ENCODE results near the gene ANXA9. TPM values are rescaled to one million over a fixed set of nuclear protein-coding genes. Genes with fewer than 3 reads are reported as not detected.

ANXA9 gene, protein sequence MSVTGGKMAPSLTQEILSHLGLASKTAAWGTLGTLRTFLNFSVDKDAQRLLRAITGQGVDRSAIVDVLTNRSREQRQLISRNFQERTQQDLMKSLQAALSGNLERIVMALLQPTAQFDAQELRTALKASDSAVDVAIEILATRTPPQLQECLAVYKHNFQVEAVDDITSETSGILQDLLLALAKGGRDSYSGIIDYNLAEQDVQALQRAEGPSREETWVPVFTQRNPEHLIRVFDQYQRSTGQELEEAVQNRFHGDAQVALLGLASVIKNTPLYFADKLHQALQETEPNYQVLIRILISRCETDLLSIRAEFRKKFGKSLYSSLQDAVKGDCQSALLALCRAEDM
- total RNA-seq = not detected
- long read RNA-seq, partial matches to known transcripts = 0 of 1 reads
- long read RNA-seq, other reads (novel, unspliced or antisense) = 1 of 1 reads

DNA sequence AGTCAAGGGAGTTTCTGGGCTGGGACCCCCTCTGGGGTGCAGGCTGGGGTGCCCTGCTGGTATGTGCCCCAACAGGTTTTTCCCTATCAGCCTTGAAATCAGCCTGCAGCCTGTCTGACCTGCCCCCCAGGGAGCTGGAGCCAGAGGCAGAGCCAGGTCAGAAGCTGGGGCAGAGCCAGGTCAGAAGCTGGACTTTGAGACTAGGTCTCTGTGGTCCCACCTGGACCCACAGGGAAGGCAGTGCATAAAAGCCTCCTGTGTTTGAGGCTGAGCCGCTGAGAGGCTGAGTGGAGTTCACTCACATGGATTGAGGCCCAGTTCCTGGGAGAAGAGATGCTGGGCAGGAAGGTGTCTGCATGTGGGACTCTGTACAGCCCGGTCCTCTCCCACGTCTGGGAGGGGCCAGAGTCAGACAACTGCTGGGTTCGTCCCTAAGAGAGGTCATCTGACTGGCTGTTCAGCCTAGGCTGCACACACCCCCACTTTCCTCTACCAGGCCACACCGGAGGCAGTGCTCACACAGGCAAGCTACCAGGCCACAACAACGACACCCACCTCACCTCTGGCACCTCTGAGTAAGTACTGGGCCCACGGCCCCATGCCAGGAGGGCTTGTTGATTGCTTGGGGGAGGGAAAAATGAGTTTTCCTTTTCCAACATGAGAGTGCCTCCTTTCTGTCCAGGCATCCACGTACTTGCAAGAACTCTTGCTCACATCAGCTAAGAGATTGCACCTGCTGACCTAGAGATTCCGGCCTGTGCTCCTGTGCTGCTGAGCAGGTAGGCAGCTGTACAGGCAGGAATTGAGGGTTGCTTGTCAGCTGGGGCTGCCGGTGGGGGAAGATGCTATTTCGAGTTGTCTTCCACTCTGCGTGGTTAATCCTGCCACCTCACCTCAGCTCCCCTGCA lies at the start of gene ANXA9:
Gene ANXA9 (plus strand): TSS at position 488 of the 908 bp plus-strand sequence. CDS start 814 bp downstream, outside the sequence.
- ATAC-seq (no peak), DNase-seq (ENCODE audit: missing footprints) (no peak)
- intact Hi-C loops (cut with DNase I) = no loop called here

DNA sequence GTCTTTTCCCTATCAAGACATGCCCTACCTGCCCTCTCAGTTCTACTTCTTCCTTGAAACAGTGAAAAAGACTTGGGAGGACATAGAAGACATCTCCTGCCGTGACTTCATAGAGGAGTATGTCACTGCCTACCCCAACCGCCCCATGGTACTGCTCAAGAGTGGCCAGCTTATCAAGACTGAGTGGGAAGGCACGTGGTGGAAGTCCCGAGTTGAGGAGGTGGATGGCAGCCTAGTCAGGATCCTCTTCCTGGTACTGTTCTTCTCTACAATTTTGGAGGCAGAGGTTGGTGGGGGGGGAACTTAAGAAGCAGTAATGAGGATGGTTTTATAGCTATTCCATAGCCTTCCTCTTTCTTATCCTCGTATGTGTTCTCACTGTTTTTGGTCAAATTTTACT lies 37.2 kb upstream of the ANXA9 start:
- intact Hi-C loops (cut with DNase I) = no loop called here
- DNase-seq (ENCODE audit: missing footprints) (no peak), ATAC-seq (no peak)

DNA sequence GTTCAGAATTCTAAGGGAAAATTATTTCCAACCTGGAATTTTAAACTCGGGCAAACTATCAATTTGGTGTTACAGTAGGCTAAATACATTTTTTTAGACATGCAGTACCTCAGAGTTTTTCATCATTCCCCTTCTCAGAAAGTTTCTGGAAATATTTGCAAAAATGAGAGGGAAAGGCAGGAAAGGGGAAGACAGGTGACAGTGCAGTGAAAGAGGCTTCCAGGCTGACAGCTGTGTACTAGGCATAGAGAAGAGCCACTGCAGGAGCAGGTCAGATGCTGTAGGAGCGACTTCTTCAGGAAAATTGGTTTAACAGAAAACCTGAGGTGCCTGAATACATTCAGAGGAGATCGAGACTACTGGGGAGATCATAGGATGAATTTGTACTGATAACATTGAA lies 27.4 kb upstream of the ANXA9 start:
- ATAC-seq = no peak
- no peak for DNase-seq (ENCODE audit: missing footprints)
- intact Hi-C loops (cut with DNase I) = no loop called here

DNA sequence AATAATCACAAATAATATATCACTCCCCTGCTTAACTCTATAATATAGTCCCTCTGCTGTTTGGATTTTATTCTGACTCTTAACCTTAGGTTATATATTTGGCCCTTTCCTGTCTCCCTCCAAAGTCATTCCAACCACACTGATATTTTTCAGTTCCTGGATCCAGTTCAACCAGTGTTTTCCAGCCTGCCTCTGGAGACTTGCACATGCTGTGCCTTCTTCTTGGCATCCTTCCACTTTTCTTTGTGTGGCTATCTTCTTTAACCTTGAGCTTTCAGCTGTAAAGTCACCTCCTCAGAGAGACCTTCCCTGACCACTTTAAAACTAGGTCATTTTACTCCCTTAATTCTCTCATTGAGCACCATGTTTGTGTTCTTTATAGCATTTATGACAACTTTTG lies 26.8 kb upstream of the ANXA9 start:
- intact Hi-C loops (cut with DNase I) = no loop called here
- ATAC-seq = no peak

DNA sequence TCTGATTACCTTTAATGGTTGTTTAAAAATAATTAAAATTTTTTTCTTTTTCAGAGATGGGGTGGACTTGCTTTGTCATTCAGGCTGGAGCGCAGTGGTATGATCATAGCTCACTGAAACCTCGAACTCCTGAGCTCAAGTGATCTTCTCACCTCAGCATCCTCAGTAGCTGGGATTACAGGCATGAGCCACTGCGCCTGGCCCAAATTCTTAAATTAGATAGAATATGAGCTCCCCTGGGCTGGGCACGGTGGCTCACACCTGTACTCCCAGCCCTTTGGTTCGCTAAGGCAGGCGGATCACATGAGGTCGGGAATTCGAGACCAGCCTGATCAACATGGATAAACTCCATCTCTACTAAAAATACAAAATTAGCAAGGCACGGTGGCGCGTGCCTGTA lies 24.4 kb upstream of the ANXA9 start:
- DNase-seq (ENCODE audit: missing footprints) (no peak), ATAC-seq (no peak)
- intact Hi-C loops (cut with DNase I) = no loop called here

More for the DNA sequence above, 26.8 kb upstream of the ANXA9 start:
- DNase-seq (ENCODE audit: missing footprints) = no peak

DNA sequence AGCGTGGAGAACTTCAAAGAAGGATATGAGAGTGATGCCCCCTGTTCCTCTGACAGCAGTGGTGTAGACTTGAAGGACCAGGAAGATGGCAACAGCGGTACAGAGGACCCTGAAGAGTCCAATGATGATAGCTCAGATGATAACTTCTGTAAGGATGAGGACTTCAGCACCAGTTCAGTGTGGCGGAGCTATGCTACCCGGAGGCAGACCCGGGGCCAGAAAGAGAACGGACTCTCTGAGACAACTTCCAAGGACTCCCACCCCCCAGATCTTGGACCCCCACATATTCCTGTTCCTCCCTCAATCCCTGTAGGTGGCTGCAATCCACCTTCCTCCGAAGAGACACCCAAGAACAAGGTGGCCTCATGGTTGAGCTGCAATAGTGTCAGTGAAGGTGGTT lies 21.4 kb upstream of the ANXA9 start:
- no peak for DNase-seq (ENCODE audit: missing footprints)
- intact Hi-C loops (cut with DNase I) = no loop called here

DNA sequence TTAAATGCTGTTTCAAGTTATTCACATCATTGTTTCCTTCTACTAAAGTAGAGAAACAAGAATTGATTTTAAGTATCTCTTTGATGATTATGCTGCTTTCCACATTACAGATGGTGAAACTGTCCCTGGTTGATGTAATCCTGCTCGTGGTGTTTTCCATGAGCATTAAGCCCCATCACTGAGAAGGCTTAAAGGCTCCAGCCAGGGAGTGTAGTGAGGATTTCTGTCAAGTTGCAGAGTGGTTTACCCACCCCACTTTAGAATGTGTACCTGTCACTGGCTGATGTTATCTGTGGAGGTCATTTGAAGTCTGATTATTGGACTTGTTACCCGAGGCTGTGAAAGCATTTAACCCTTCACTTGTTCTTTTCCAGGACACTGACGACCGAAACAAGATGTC lies 20.3 kb upstream of the ANXA9 start:
- DNase-seq (ENCODE audit: missing footprints) (no peak), ATAC-seq (no peak)
- intact Hi-C loops (cut with DNase I) = no loop called here

More for the DNA sequence above, 21.4 kb upstream of the ANXA9 start:
- ATAC-seq = no peak

DNA sequence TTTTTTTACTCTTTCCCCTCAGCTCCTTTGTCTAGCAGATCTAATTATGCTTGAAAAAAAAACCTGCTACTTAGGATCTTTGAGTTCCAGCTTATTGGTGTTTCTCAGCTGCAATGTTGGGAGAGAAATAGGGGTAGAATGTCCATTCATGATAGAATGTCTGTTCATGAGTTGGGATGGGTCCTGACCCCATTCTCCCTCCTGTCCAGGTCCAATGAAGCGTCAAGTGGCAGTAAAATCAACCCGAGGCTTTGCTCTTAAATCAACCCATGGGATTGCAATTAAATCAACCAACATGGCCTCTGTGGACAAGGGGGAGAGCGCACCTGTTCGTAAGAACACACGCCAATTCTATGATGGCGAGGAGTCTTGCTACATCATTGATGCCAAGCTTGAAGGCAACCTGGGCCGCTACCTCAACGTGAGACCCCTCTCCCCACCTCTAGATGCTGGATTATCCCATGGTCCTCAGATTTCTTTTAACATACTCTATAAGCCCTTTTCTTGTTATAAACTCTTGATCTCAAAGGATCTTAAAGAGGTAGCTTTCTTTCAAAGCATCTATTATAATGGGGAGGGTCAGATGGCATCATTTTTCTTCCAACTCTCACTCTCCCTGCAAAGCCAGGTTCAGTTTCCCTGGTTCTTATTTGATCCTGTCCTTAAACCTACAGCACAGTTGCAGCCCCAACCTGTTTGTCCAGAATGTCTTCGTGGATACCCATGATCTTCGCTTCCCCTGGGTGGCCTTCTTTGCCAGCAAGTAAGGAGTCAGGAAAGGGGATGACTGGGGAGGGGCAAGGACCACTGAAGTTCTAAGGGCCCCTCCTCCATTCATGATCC lies 18.6 kb upstream of the ANXA9 start:
- intact Hi-C loops (cut with DNase I) = no loop called here
- DNase-seq (ENCODE audit: missing footprints) (no peak), ATAC-seq (no peak)

DNA sequence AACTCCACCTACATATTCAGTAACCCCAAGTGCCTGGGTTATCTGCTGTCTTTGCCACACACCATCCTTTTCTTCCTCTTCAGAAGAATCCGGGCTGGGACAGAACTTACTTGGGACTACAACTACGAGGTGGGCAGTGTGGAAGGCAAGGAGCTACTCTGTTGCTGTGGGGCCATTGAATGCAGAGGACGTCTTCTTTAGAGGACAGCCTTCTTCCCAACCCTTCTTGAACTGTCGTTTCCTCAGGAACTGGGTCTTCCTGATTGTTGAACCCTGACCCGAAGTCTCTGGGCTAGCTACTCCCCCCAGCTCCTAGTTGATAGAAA lies 18.0 kb upstream of the ANXA9 start:
- DNase-seq (ENCODE audit: missing footprints) (no peak), ATAC-seq (no peak)
- intact Hi-C loops (cut with DNase I) = no loop called here

DNA sequence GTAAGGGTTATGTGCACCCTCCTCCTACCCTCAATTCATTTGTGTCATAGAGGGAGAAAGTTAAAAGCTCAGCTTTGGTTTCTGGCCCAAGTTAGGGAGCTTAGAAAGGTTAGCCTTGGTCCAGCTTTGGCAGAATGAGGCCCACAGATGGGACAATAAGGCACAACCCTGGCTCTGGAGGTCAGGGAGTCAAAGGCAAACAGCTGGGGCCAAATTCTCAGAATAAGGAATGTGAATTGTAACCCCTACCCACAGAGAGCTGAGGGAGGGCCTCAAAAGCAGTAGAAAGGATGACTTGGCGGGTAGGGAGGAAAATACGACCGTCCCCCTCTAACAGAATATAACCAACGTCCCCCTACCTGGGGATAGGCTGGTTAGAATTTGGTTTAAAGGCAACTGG lies 16.5 kb upstream of the ANXA9 start:
- intact Hi-C loops (cut with DNase I) = no loop called here
- ATAC-seq (no peak), DNase-seq (ENCODE audit: missing footprints) (no peak)

DNA sequence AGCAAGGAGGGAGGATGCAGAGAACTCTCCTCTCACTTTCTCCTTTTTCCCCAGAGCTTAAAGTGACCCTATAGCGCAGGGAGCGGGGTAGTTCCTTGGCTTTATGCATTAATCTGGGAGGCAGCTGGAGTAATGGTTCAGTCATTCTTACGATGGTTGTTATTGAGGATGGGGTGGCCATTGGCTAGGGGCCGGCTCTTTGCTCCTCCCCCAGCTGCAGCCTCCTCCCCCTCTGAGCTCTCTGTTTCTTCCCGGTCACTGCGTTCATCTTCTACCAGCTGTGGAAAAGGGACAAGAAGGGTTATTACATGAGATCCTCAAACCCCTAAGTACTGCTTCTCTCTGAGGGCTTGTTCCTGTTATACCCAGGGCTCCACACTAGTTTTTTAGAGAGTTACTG lies 16.1 kb upstream of the ANXA9 start:
- ATAC-seq = no peak
- intact Hi-C loops (cut with DNase I) = no loop called here
- DNase-seq (ENCODE audit: missing footprints) = no peak

DNA sequence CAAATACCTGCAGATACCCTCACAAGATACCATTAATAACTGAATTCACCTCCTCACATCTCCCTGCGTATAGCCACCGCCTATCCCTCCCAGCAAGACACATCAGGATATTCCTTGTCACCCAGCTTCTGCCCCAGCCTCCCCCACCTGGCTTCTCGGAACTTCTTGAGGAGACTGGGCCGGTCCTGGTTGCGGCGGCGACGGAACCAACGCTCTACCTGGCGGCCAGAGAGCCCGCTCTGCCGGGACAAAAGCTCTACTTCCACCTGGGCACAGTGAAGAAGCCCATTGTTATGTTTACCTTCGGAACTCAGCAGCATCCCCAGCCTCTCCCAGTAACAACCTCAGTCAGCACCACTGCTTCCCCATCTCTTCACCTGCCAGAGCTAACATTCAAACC lies 14.2 kb upstream of the ANXA9 start:
- no peak for DNase-seq (ENCODE audit: missing footprints)
- no peak for ATAC-seq
- intact Hi-C loops (cut with DNase I) = no loop called here

DNA sequence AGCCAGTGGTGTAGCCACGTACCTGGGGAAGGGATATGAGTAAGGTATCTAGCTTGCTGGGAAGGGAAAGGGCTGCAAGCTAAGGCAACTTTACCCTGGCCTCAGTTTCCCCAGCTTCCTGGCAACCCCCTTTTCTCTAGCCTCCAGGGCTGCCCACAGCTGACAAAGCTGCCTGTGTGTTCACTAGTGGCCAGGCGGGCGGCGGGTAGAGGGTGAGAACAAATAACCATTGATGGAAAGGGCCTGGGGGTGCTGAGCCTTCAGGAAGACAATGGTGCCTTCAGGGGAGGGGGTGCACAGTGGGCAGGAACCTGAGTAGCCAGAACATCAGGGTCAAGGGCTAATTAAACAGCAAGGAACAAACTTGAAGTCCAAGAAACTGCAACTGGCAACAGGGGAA lies 13.6 kb upstream of the ANXA9 start:
- intact Hi-C loops (cut with DNase I) = no loop called here
- DNase-seq (ENCODE audit: missing footprints) = no peak
- no peak for ATAC-seq

DNA sequence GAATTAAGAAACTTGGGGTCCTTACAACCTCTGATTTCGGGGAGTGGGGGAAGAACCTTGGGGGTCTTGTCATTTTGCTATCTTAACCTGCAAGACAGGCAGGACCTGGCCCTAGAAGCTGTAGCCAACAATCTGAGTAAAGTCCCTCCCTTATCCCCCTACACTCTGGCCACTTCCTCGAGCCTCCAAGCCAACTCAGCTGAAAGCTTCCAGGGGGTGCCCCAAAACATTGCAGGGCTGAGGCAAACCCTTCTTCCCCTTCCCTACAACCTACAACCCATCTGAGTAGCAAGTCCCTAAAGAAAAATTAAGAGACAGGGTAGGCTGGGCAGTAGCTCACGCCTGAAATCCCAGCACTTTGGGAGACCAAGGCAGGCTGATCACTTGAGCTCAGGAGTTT lies 12.5 kb upstream of the ANXA9 start:
- ATAC-seq (no peak), DNase-seq (ENCODE audit: missing footprints) (no peak)
- intact Hi-C loops (cut with DNase I) = loop anchor here (5.0 kb wide), 2 partner anchors 42 to 92 kb away; partner anchors contain the start of genes ARNT and SETDB1

DNA sequence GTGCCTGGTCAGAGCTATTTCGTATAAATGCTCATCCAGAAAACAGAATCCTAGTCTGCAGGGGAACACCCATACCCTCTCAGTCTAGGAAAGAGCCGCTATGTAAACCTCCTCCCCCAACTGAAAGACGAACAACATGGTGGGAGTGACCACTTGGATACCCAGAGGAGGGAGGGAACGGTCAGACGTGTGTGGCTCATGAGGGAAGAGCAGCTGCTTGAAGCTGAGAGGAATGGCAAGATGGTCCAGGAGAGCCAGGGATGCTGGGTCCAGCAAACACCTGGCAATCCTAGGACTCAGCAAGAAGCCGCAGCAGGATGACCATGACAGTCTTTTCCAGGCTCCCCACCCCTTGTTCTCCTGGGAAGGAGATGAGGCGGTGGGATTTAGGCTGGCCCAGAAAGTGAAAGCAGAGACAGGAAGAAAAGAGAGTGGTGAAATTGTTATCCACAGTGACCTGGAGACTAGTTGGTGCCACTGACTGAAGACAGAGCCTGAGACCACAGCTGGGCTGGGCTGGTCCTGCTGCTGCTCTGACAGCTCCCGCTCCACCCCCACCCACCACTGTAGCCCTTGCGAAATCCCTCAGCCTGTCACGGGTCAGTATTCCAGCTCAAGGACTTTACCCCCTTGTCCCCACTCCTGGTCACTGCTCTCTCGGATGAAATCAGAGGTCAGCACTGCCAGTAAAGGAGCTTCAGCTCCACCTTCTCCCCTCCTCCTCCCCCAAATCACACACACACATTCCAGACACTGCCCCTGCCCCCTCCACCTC lies 11.1 kb upstream of the ANXA9 start:
- DNase-seq (ENCODE audit: missing footprints) (peak; percentile 91), ATAC-seq (peak; percentile 85)
- intact Hi-C loops (cut with DNase I) = loop anchor here (5.0 kb wide), 2 partner anchors 44 to 94 kb away; partner anchors contain the start of genes ARNT and SETDB1

DNA sequence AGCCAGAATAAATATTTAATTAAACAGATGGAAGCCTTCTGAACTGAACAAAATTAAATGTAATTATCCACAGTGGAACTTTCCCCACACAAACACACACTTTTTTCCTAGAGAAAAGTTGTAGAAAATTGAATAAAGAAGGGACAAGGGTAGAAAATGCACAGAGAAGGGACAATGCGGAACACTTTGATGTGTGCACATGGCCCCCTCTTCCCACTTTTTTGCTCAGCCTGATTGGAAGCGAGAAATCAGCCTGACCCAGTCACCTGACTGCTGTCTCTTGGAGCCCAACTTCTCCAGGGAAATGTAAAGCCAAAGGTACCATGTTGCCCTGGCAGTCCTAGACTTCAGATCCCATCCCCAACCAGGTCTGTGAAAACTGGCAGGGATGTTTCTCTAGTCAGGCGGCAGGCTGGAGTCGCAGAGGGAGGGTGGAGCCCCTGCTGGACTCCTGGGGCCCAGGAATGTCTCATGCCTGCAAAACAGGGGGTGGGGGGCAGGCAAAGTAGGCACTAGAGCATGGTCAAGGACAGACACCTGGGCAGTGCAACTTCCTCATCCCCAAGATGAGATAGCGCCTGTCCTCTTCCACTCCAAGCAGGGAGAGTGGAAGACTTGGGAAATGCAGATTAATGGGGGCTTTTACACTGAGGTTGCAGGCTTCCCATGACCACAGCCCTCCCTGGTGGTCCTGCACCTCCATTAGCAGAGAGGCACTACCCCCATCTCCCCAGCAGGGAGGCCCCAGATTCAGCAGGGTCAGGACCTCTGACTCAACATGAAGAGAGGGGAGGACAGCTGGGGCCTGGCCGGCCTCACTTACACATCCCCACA lies 10.3 kb upstream of the ANXA9 start:
- ATAC-seq (no peak), DNase-seq (ENCODE audit: missing footprints) (no peak)
- intact Hi-C loops (cut with DNase I) = loop anchor here (5.0 kb wide), 2 partner anchors 44 to 94 kb away; partner anchors contain the start of genes ARNT and SETDB1

DNA sequence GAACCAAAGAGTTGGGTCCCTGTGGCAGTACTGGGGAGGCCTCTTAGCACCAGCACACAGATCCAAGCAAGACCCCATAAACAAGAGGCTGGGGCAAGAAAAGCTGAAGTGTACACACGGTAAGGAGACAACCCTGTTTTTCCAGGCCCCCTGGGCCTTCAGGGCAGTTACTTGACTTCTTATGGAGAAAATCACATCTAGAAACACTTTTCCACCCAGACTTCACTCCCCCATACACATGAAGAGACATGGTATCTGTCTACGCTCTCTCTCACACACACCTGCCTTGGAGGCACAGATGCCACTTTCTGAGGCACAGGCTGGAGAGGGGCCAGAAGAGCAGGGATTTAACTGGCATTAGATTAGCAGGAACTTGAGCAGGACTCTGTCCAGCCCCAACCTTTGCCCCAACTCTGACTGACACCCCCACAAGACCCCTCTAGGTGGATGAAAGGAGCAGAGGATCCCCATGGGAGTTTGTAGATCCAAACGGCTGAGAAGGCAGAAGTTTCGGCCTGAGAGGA lies 9.6 kb upstream of the ANXA9 start:
- ATAC-seq = no peak
- intact Hi-C loops (cut with DNase I) = loop anchor here (5.0 kb wide), 2 partner anchors 45 to 95 kb away; partner anchors contain the start of genes ARNT and SETDB1
- no peak for DNase-seq (ENCODE audit: missing footprints)
